ENCODE measurements around the gene C12orf75.

The C12orf75 gene

DNA sequence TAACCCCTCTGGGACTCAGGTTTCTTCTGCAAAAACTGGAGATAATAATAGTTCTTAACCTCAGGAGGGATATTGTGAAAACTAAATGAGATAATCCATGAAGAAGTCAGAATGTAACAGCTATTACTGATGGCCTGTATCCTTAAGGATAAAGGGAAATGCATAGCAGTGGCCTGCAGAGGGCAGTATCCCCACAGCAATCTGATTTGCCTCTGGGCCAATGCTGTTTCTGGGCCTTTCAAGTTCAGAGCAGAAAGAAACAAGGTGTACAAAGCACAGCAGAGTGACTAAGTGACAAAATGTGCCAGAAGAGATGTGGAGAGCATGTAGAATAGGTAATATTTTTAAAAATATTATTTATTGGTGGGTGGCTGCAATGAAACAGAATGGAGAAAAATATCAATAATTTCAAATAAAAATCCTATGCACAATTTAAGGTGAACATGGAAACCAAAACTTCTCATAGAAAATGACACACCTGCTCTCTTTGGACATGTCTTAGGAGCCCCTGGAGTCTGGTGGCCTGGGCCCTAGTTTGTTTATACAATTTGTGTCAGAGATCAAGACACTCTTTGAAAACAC is 90.3 kb downstream of the C12orf75 start:
- TF ChIP-seq, protein P1, sequence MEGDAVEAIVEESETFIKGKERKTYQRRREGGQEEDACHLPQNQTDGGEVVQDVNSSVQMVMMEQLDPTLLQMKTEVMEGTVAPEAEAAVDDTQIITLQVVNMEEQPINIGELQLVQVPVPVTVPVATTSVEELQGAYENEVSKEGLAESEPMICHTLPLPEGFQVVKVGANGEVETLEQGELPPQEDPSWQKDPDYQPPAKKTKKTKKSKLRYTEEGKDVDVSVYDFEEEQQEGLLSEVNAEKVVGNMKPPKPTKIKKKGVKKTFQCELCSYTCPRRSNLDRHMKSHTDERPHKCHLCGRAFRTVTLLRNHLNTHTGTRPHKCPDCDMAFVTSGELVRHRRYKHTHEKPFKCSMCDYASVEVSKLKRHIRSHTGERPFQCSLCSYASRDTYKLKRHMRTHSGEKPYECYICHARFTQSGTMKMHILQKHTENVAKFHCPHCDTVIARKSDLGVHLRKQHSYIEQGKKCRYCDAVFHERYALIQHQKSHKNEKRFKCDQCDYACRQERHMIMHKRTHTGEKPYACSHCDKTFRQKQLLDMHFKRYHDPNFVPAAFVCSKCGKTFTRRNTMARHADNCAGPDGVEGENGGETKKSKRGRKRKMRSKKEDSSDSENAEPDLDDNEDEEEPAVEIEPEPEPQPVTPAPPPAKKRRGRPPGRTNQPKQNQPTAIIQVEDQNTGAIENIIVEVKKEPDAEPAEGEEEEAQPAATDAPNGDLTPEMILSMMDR (IDR thresholded peaks at IDR 0.05), result peak; percentile 92

Measured in LNCAP (cell line).